ENCODE data around the gene THYN1. TPM values are rescaled to one million over a fixed set of nuclear protein-coding genes. Genes with fewer than 3 reads are reported as not detected.

Gene THYN1
- total RNA-seq, 4 donors from 2014 or later = 12.7 to 27.8 (median 17.2) TPM

DNA sequence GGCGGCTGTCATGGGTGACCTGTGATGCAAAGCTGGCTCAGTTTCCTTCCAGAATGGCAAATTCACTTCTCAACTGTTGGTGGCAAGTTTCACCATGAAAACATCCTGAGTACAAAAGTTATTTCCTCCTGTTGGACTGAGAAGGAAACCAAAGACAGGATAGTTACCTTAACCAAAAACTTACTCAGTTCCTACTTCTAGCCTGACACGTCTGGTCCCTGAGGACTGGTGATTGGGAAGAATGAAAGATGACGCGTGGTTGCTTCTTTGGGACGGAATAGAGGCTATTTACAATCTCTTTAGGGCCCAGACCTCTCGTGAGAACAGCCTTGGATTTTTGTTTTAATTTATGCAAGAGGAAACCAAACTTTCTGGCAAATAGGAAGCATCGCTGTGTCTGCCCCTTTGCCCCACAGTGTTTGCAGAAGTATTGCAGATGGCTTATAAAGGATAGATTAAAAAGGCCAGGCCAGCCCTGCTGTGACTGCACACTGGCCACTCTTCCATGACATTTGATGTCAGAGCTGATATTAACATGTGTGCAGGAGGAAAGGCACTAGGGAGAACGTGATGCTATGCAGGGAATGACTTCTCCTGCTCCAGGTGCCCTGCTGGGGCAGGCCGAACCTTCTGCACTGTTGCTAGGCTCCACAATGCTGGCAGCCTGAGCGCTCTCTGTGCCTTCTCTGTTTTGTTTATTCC is 21.0 kb downstream of the THYN1 start:
- peaks cover 11 to 29% of the 10 kb centered on the region in 2 donors for H3K4me1 ChIP-seq
- H3K36me3 ChIP-seq = peaks cover 0 to 13% of the 10 kb centered on the region in 2 donors
- H3K4me3 ChIP-seq = no peak overlapping the region
- ATAC-seq (no peak), DNase-seq (no peak)
- H3K9me3 ChIP-seq = no peaks in the 10 kb centered on the region
- intact Hi-C loops (cut with DNase I; ENCODE audit: low total_unique reads) (no loop called here), in situ Hi-C loops (cut with MboI; ENCODE audit: low sequenced_read_pairs in 4 of 4) (no loop called here)
- TF ChIP-seq, protein P1, sequence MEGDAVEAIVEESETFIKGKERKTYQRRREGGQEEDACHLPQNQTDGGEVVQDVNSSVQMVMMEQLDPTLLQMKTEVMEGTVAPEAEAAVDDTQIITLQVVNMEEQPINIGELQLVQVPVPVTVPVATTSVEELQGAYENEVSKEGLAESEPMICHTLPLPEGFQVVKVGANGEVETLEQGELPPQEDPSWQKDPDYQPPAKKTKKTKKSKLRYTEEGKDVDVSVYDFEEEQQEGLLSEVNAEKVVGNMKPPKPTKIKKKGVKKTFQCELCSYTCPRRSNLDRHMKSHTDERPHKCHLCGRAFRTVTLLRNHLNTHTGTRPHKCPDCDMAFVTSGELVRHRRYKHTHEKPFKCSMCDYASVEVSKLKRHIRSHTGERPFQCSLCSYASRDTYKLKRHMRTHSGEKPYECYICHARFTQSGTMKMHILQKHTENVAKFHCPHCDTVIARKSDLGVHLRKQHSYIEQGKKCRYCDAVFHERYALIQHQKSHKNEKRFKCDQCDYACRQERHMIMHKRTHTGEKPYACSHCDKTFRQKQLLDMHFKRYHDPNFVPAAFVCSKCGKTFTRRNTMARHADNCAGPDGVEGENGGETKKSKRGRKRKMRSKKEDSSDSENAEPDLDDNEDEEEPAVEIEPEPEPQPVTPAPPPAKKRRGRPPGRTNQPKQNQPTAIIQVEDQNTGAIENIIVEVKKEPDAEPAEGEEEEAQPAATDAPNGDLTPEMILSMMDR (IDR thresholded peaks at IDR 0.05 in 4 of 5, conservative IDR thresholded peaks at IDR 0.05 in 1 of 5) = no peak
- no peak for TF ChIP-seq POLR2A (IDR thresholded peaks at IDR 0.05)
- no peak overlapping the region for H3K27ac ChIP-seq
- H3K27me3 ChIP-seq = no peaks in the 10 kb centered on the region

DNA sequence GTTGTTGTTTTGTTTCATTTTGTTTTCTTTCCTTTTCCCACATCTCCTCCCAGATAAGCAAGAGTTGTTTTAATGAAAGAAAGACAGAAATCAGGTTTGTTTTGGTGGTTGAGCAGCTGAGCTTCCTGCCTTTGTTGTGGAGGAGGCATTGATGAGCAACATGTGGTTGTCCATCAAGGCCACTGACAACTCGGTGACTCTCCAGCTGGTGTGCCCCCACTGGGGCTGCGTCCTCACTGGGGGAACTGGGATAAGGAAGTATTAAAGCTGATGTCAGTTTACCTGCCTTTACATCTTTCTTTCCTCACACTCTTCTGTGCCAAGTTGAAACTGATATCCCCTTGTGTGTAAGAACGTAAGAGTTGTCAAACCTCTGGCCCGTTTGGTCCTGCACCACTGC is 22.8 kb downstream of the THYN1 start:
- in situ Hi-C loops (cut with MboI; ENCODE audit: low sequenced_read_pairs in 4 of 4) (no loop called here), intact Hi-C loops (cut with DNase I; ENCODE audit: low total_unique reads) (no loop called here)
- H3K4me1 ChIP-seq = peaks cover 27 to 47% of the 10 kb centered on the region in 2 donors
- H3K4me3 ChIP-seq = no peak overlapping the region
- H3K27me3 ChIP-seq = no peaks in the 10 kb centered on the region
- H3K9me3 ChIP-seq = no peaks in the 10 kb centered on the region
- ATAC-seq = no peak
- H3K36me3 ChIP-seq = peaks cover 0 to under 1% of the 10 kb centered on the region in 2 donors
- H3K27ac ChIP-seq = no peak overlapping the region
- TF ChIP-seq, protein P1 (IDR thresholded peaks at IDR 0.05 in 4 of 5, conservative IDR thresholded peaks at IDR 0.05 in 1 of 5) = no peak
- no peak for TF ChIP-seq POLR2A (IDR thresholded peaks at IDR 0.05)
- no peak for DNase-seq

DNA sequence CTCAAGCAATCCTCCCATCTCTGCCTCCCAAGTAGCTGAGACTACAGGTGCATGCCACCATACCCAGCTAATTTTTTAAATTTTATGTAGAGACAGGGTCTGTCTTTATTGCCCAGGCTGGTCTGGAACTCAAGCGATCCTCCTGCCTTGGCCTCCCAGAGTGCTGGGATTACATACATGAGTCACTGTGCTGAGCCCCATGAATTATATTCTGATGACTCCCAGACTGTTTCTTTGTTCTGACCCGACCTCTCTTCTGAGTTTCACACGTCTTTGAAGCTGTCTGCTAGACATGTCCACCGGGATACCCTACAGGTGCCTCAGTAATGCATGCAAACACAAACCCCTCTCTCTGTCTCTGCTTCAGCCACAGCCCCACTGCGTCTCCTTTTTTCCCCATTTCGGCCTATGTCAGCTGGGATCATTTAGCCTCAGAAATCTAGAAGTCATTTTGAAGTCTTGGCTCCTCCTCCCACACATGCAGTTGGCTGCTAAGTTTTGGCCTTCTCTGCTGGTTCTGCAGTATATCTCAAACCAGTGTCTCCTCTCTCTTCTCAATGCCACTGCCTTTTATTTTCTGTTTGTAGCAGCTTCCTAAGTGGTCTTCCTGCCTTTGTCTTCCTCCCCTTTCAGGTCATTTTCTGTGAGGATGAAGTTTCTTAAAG is 23.9 kb downstream of the THYN1 start:
- no peaks in the 10 kb centered on the region for H3K36me3 ChIP-seq
- no peak overlapping the region for H3K27ac ChIP-seq
- ATAC-seq (no peak), DNase-seq (no peak)
- in situ Hi-C loops (cut with MboI; ENCODE audit: low sequenced_read_pairs in 4 of 4) = no loop called here
- intact Hi-C loops (cut with DNase I; ENCODE audit: low total_unique reads) = loop anchor here (10.0 kb wide), 2 partner anchors 106 to 274 kb away; partner anchors contain the start of genes GLB1L2 and IGSF9B
- no peak for TF ChIP-seq POLR2A (IDR thresholded peaks at IDR 0.05)
- TF ChIP-seq, protein P1 (IDR thresholded peaks at IDR 0.05 in 4 of 5, conservative IDR thresholded peaks at IDR 0.05 in 1 of 5) = no peak
- no peaks in the 10 kb centered on the region for H3K27me3 ChIP-seq
- H3K4me3 ChIP-seq = no peak overlapping the region
- no peaks in the 10 kb centered on the region for H3K9me3 ChIP-seq
- peaks cover 27 to 47% of the 10 kb centered on the region in 2 donors for H3K4me1 ChIP-seq

DNA sequence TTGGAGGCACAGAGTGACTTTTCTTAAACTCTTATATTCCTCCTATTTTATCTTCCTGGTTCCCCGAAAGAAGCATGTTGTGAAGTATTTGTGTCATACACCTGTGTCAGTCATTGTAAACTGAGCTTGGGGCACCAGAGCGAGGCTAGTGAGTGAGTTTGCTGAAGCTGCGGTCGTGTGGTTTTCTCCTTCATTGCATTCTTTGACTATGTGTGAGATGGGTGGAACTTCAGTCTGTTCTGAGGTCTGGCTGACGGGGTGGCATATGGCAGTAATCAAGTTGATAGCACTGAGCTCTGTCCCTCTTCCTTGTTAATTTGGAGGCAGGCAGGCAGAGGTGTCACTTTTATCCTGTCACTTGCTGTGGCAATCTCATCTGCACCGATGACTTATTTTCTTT is 24.5 kb downstream of the THYN1 start:
- TF ChIP-seq POLR2A (IDR thresholded peaks at IDR 0.05) = no peak
- TF ChIP-seq, protein P1 (IDR thresholded peaks at IDR 0.05 in 4 of 5, conservative IDR thresholded peaks at IDR 0.05 in 1 of 5) = no peak
- ATAC-seq (no peak), DNase-seq (no peak)
- Histone ChIP-seq H3K4me1 (peaks cover 27 to 47% of the 10 kb centered on the region in 2 donors), H3K4me3 (no peak overlapping the region), H3K9me3 (no peaks in the 10 kb centered on the region), H3K27ac (no peak overlapping the region), H3K36me3 (no peaks in the 10 kb centered on the region), H3K27me3 (no peaks in the 10 kb centered on the region)
- in situ Hi-C loops (cut with MboI; ENCODE audit: low sequenced_read_pairs in 4 of 4) (no loop called here), intact Hi-C loops (cut with DNase I; ENCODE audit: low total_unique reads) (loop anchor here (10.0 kb wide), 2 partner anchors 106 to 274 kb away; partner anchors contain the start of genes GLB1L2 and IGSF9B)

Measured in gastrocnemius medialis (tissue), 4 donors.